Smooth muscle cell (in vitro differentiated cells): ENCODE results near the gene BACH2. TPM values are rescaled to one million over a fixed set of nuclear protein-coding genes. Genes with fewer than 3 reads are reported as not detected.

Experiments used
- DNase-seq: peaks from one replicate; lab custom pipeline; 2025; ENCODE audit not compliant: unreplicated experiment; lab: John Stamatoyannopoulos, UW
- H2AFZ ChIP-seq: fragments of 200-600 bp; sonication (generic); 2 replicates; pipeline ENCODE4 v1.6.0; 2016; ENCODE audit warnings: antibody characterized with exemption, low read depth, mild to moderate bottlenecking
- H3F3A ChIP-seq: fragments of 200-600 bp; sonication (generic); 2 replicates; pipeline ENCODE4 v1.6.0; 2017; ENCODE audit warnings: antibody characterized with exemption, low read depth
- H3K27ac ChIP-seq: fragments of 200-600 bp; sonication (generic); 2 replicates; pipeline ENCODE4 v1.5.1; 2016; ENCODE audit warnings: low read depth, mild to moderate bottlenecking
- H3K27me3 ChIP-seq: fragments of 200-600 bp; sonication (generic); 2 replicates; pipeline ENCODE4 v1.6.1; 2016; ENCODE audit warnings: low read depth, mild to moderate bottlenecking
- H3K36me3 ChIP-seq: fragments of 200-600 bp; sonication (generic); 2 replicates; pipeline ENCODE4 v1.5.1; 2016; ENCODE audit warnings: low read depth
- H3K4me1 ChIP-seq: fragments of 200-600 bp; sonication (generic); 2 replicates; pipeline ENCODE4 v1.5.1; 2016; ENCODE audit warnings: low read depth
- H3K4me2 ChIP-seq: fragments of 200-600 bp; sonication (generic); 2 replicates; pipeline ENCODE4 v1.6.0; 2016; ENCODE audit warnings: mild to moderate bottlenecking
- H3K4me3 ChIP-seq: fragments of 200-600 bp; sonication (generic); 2 replicates; pipeline ENCODE4 v1.5.1; 2016; ENCODE audit warnings: mild to moderate bottlenecking
- H3K79me2 ChIP-seq: fragments of 200-600 bp; sonication (generic); 2 replicates; pipeline ENCODE4 v1.6.0; 2016; ENCODE audit warnings: low read depth, mild to moderate bottlenecking
- H3K9ac ChIP-seq: fragments of 200-600 bp; sonication (generic); 2 replicates; pipeline ENCODE4 v1.6.0; 2016; ENCODE audit warnings: low read depth
- H3K9me3 ChIP-seq: fragments of 200-600 bp; sonication (generic); replicated peaks from 2 replicates; pipeline ENCODE4 v1.5.1; 2016; ENCODE audit warnings: low read depth
- H4K20me1 ChIP-seq: fragments of 200-600 bp; sonication (generic); 2 replicates; pipeline ENCODE4 v1.6.0; 2016; ENCODE audit warnings: low read depth
- WGBS: methylation state at CpG from one replicate; pipeline ENCODE4 v1.1.7; 2016; ENCODE audit warnings: low lambda C conversion rate; 5-methylcytosine and 5-hydroxymethylcytosine counted together
- polyA plus RNA-seq: library from polyadenylated mRNA; unstranded; fragments of >200 nt; fragmentation: Nextera tagmentation; extraction: Ambion mirVana; gene quantifications from 2 replicates; pipeline ENCODE4 v1.2.1, GENCODE V29; 2016
- total RNA-seq: library from RNA; depleted of rRNA; stranded (reverse); fragments of >200 nt; gene quantifications from 2 replicates; pipeline ENCODE4 v1.2.3, GENCODE V29; 2014
- TF ChIP-seq, protein P1 (sequence below): fragments of 200-600 bp; sonication (generic); IDR thresholded peaks from 2 replicates; pipeline ENCODE4 v1.5.1; 2017; ENCODE audit warnings: borderline replicate concordance, mild to moderate bottlenecking, antibody characterized with exemption; ENCODE audit not compliant: insufficient read depth, poor library complexity, severe bottlenecking

The BACH2 gene
- total and polyA plus RNA-seq, 2 experiments from 2014 or later, result 3.0 to 4.5 TPM

DNA sequence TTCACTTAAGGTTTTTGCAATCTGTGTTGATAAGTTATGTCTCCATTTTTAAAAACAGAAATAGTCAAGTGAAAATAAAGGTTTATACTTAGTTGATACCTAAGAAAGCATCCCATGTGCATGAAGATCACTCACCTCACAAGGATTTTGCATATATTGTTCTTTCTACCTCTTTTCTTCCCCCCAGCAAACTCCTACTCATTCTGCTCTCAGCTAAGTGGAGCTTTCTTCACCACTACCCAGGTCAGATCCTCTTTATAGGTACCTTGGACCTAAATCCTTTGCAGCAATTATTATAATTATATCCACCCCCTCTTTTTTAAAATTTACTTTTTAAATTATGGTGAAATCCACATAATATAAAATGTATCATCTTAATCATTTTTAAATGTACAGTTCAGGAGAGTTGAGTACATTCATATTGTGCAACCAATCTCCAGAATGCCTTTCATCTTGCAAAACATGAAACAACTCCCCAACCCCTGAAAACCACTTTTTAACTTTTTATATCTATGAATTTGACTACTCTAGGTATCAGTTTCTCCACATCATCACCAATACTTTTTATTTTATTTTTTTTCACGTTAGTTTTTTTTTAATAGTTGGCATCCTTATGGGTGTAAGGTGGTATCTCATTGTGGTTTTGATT, 9.3 kb upstream of the BACH2 start:
- 59% methylated on average over 1 of the region's 1 CpG for WGBS
- TF ChIP-seq, protein P1, sequence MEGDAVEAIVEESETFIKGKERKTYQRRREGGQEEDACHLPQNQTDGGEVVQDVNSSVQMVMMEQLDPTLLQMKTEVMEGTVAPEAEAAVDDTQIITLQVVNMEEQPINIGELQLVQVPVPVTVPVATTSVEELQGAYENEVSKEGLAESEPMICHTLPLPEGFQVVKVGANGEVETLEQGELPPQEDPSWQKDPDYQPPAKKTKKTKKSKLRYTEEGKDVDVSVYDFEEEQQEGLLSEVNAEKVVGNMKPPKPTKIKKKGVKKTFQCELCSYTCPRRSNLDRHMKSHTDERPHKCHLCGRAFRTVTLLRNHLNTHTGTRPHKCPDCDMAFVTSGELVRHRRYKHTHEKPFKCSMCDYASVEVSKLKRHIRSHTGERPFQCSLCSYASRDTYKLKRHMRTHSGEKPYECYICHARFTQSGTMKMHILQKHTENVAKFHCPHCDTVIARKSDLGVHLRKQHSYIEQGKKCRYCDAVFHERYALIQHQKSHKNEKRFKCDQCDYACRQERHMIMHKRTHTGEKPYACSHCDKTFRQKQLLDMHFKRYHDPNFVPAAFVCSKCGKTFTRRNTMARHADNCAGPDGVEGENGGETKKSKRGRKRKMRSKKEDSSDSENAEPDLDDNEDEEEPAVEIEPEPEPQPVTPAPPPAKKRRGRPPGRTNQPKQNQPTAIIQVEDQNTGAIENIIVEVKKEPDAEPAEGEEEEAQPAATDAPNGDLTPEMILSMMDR, result no peak
- no peaks in the 10 kb centered on the region for H3K9me3 ChIP-seq
- H3F3A ChIP-seq, result no peaks in the 10 kb centered on the region
- H4K20me1 ChIP-seq, result no peaks in the 10 kb centered on the region
- H3K4me3 ChIP-seq, result no peak overlapping the region
- H3K27ac ChIP-seq, result no peak overlapping the region
- no peaks in the 10 kb centered on the region for H3K4me1 ChIP-seq
- H2AFZ ChIP-seq, result no peak overlapping the region
- no peaks in the 10 kb centered on the region for H3K79me2 ChIP-seq
- no peaks in the 10 kb centered on the region for H3K36me3 ChIP-seq
- no peak overlapping the region for H3K9ac ChIP-seq
- H3K4me2 ChIP-seq, result no peak overlapping the region
- no peak for DNase-seq
- peaks cover 14% of the 10 kb centered on the region for H3K27me3 ChIP-seq

DNA sequence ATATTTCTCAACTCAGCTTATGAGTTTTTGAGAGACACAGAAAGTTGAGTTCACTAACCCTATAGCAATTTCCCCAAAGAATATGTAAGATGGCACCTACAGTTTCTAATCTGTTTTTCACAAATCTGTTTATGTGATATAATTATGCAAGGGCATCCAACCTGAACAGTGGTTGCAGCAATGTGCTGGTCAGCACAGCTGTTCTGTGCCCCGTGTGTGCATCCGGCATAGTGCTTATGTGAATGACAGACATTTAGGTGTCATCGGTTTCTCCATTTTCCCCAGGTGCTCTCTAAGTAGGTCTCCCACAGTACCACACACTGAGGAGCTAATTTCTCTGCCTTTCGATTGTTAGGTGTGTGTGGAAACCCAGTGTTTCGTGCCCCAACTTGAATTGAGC, 7.7 kb upstream of the BACH2 start:
- 84% methylated on average over 5 of the region's 5 CpGs for WGBS
- H4K20me1 ChIP-seq, result no peaks in the 10 kb centered on the region
- no peak overlapping the region for H2AFZ ChIP-seq
- TF ChIP-seq, protein P1, result no peak
- H3K9me3 ChIP-seq, result no peaks in the 10 kb centered on the region
- no peak overlapping the region for H3K9ac ChIP-seq
- H3K79me2 ChIP-seq, result no peaks in the 10 kb centered on the region
- no peak for DNase-seq
- H3K27me3 ChIP-seq, result peaks cover 25% of the 10 kb centered on the region
- no peaks in the 10 kb centered on the region for H3F3A ChIP-seq
- no peak overlapping the region for H3K4me3 ChIP-seq
- H3K4me2 ChIP-seq, result no peak overlapping the region
- H3K4me1 ChIP-seq, result no peaks in the 10 kb centered on the region
- H3K27ac ChIP-seq, result no peak overlapping the region
- H3K36me3 ChIP-seq, result no peaks in the 10 kb centered on the region

DNA sequence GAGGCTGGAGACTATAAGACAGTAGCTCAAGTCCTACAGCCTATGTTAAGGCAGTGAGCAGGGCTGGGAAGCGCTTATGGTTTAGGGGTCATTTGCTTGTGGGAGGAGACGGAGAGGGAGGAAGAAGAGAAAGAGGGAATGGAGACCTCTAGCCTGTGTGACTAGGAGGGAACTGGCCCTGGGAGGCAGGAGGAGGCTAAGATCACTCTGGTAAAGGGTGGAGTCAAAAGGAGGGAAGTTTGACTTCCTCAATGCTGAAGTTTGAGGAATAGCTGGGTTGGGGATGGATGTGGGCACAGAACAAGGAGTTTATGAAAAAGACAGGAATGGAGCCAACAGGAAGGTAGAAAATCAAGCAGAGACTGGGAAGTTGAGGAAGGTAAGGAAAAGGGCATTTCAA, 6.4 kb upstream of the BACH2 start:
- DNase-seq, result no peak
- H4K20me1 ChIP-seq, result no peaks in the 10 kb centered on the region
- 87% methylated on average over 2 of the region's 2 CpGs for WGBS
- H3K4me3 ChIP-seq, result no peak overlapping the region
- H3F3A ChIP-seq, result peaks cover under 1% of the 10 kb centered on the region
- no peaks in the 10 kb centered on the region for H3K36me3 ChIP-seq
- peaks cover 26% of the 10 kb centered on the region for H3K27me3 ChIP-seq
- H3K79me2 ChIP-seq, result no peaks in the 10 kb centered on the region
- H3K27ac ChIP-seq, result no peak overlapping the region
- H3K4me1 ChIP-seq, result no peaks in the 10 kb centered on the region
- no peak overlapping the region for H2AFZ ChIP-seq
- no peak overlapping the region for H3K4me2 ChIP-seq
- H3K9ac ChIP-seq, result no peak overlapping the region
- no peaks in the 10 kb centered on the region for H3K9me3 ChIP-seq
- TF ChIP-seq, protein P1, result no peak

DNA sequence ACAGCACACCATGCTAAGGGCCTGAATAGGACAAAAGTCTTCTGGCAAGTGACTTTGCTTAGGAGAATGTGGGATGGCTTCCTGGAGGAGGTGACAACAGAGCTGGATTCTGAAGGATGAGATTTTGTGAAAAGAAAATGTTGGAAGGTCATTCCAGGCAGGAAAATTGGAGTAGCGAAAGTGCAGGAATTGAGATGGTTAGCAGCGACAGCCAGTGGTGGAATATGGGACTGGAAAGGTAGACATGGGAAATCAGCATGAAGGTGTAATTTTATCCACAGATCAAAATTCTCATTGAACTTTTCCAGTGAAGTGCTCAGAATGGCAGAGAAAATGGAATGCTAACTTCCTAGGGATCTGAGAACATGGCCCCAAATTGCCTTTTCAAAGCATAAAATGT, 5.7 kb upstream of the BACH2 start:
- Histone ChIP-seq H3K9me3 (no peaks in the 10 kb centered on the region), H3K27me3 (peaks cover 26% of the 10 kb centered on the region), H3K79me2 (no peaks in the 10 kb centered on the region), H3K27ac (no peak overlapping the region), H4K20me1 (no peaks in the 10 kb centered on the region), H3K36me3 (no peaks in the 10 kb centered on the region), H3K4me1 (peaks cover 3% of the 10 kb centered on the region), H2AFZ (no peak overlapping the region), H3K9ac (no peak overlapping the region), H3F3A (peaks cover 7% of the 10 kb centered on the region), H3K4me3 (no peak overlapping the region), H3K4me2 (no peak overlapping the region)
- TF ChIP-seq, protein P1, result no peak
- DNase-seq, result no peak
- WGBS, result 93% methylated on average over 2 of the region's 2 CpGs
